A549 treated with AZD9567 at 1 μM for 4 hours (cell line): ENCODE measurements around the gene DGLUCY. TPM values are rescaled to one million over a fixed set of nuclear protein-coding genes. Genes with fewer than 3 reads are reported as not detected.

Experiments used
- total RNA-seq: library from RNA; stranded (reverse); fragments of 200-300 nt; extraction: Qiagen RNA extraction; gene quantifications from 5 replicates; pipeline ENCODE4 v1.2.3, GENCODE V29; 2022; ENCODE audit not compliant: insufficient read depth

DGLUCY gene, protein sequence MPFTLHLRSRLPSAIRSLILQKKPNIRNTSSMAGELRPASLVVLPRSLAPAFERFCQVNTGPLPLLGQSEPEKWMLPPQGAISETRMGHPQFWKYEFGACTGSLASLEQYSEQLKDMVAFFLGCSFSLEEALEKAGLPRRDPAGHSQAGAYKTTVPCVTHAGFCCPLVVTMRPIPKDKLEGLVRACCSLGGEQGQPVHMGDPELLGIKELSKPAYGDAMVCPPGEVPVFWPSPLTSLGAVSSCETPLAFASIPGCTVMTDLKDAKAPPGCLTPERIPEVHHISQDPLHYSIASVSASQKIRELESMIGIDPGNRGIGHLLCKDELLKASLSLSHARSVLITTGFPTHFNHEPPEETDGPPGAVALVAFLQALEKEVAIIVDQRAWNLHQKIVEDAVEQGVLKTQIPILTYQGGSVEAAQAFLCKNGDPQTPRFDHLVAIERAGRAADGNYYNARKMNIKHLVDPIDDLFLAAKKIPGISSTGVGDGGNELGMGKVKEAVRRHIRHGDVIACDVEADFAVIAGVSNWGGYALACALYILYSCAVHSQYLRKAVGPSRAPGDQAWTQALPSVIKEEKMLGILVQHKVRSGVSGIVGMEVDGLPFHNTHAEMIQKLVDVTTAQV
- total RNA-seq: 15.6 to 18.6 TPM (median 16.0 TPM) in 5 replicates

DNA sequence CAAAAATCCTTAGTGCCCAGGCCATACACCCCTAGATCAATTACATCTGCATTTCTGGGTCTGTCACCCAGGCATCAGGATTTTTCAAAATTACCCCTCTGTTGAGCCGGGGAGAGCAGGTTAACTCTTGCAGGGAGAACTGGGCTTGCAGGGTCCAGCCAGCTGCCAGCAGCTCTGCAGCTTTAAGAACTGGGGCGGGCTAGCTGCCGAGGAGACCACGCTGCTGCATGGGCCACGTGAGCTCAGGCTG is at the start of gene DGLUCY:
Gene DGLUCY (plus strand): TSS at position 245 of the 250 bp plus-strand sequence. CDS start 46,222 bp downstream, outside the sequence.

DNA sequence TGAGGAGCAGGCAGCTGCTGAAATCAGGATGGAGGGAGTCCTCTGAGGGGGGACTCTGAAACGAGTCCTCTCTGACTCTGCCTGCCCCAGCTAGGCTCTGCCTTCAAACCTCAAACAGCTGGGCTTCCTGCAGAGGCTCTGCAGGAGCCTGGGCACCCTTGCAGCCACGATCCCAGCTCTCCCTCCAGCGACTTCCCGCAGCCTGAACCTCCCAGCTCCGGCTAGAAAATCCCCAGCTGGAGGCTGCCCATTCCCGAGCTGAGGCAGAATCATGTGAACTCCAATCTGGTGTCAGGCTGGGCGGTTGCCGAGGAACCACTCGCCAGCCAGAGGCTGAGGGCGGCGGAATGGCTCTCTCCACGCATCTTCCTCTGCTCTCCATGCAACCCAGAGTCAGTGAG is 130.6 kb downstream of the DGLUCY start, which contains the start of gene GPR68:
Gene GPR68 (minus strand): TSS at position 204 of the 401 bp plus-strand sequence. CDS start 9,654 bp downstream, outside the sequence.

Other genes with a start within 250 kb of the DGLUCY start
- 3.6 to 5.3 TPM (median 4.8 TPM) in 5 replicates for gene RPS6KA5, start 53.4 kb upstream of the DGLUCY start, total RNA-seq
- gene GPR68, start 130.6 kb downstream of the DGLUCY start, total RNA-seq: 0.05 to 0.13 TPM (median 0.10 TPM) in 4 of 5 replicates, not detected in the other